NCI-H2171 treated with DMSO at 0.1 percent for 48 hours (cell line): Measurements from ENCODE around the gene FAM53B.

Experiments
- DNase-seq: peaks from one replicate; lab custom pipeline; 2025; lab: John Stamatoyannopoulos, UW

The FAM53B gene

DNA sequence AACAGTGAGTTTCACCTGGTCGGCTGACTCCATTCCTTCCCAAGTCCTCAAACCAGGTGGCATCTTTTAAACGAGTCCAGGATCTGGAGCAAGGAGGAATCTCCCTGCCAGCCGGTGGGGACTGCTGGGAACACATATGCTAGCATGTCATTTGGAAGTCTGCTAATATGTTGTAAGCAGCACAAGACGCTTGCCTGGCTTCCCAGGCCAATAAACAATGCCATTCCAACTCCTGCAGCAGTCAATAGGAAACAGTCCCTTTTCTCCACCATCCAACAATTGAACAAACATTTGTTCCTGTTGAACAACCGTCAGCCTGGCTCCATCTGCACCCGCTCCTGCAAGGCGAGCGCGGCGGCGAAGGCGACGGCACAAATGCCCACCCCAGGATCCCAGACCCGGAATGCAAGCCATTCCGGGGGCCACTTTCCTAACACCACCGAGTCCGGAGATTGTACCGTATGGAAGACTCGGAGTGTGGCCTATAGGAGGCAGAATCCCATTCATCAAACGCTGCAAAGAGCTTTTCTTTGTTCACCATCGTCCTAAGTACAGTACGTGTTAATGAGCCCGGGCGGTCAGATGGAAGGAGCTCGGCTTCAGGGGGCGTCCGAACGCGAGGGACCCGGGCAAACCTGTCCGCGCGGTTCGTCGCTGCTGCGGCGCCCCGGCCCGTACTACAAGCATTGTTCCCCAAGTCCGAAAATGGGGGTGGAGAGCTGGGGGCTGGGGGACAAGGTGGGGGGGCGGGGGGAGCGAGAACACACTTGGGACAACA is 1.6 kb downstream of the FAM53B start:
- DNase-seq = peak; percentile 51

GRCh38 chr10:124741922-124742412 is 2.2 kb downstream of the FAM53B start:
- no peak for DNase-seq

- no peak for DNase-seq
These were observed 2.8 kb downstream of the FAM53B start for GRCh38 chr10:124741281-124741921.

- DNase-seq = no peak
These were observed 3.6 kb downstream of the FAM53B start for GRCh38 chr10:124740369-124741280.

DNA sequence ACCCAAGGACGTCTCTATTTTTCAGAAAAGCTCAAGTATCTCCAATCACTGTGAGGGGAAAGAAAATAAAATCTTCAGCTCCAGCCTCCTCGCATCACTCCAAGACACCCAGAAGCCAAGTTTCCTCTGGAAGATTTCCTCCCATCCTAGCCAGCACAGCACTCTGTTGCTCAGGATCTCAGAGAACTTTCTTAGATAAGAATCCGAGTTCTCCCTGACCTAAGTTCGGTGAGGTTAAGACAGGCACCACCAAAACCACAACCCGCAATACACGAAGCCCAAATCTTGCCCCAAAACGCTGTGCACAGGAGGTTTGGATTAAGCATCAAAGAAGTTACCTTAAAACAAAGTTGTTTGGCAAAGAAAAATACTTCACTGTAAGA is 4.2 kb downstream of the FAM53B start:
- DNase-seq = no peak

DNA sequence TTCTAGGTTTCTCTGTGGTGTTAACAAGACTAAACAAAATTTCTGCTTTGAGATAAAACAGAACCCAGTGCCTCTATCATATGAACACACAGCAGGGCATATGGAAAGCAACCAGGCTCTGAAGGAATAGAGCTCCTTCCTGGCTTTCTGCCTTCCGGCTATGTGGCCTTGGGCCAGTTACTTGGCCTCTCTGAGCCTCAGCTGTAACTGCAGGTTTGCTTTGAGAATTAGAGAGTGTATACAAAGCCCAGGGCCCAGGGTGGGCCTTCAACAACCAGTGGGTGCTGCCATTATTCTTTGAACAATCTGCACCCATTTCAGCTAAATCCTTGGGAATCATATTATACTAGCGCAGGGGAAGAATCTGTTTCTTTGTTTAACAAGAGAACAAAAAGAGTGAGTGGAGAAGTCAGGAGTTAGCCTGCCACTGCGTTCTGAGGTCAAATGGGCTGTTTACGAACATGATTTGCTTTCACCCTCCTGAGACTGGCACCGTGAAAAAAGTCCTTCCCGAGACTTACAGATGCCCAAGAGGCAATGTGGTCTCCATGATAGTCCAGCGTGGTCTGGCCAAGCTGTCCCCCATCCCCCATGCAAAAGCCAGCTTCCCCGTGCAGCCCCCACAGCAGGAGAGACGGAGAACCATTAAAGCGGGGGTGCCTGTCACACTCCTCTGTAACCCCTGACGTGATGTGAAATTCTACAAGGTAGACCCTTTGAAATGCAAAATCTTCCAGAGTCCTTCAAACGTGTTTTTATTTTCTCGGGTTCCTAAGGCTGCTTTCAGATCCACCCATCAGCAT is 4.9 kb downstream of the FAM53B start:
- no peak for DNase-seq

- no peak for DNase-seq
These were observed 5.7 kb downstream of the FAM53B start for GRCh38 chr10:124738441-124738840.

DNA sequence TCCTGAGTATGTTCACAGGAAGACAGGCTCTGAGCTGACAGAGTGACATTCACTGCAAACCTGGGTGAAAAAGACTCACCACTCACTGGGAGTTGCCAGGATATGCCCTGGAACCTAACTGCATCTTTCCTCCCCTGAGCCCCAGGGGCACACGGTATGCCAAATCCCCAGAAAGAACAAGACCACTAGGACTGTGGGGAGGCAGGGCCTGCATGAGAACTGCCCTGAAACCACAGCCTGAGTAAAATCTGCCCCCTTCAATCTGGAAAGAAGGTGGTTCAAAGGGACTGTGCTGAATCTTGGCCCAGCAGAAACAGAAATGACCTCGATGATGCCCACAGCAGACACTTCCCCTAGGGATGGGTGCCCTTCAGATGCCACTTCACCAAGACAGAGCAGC is 6.5 kb downstream of the FAM53B start:
- no peak for DNase-seq

- no peak for DNase-seq
These were observed 7.0 kb downstream of the FAM53B start for GRCh38 chr10:124737221-124737620.

DNA sequence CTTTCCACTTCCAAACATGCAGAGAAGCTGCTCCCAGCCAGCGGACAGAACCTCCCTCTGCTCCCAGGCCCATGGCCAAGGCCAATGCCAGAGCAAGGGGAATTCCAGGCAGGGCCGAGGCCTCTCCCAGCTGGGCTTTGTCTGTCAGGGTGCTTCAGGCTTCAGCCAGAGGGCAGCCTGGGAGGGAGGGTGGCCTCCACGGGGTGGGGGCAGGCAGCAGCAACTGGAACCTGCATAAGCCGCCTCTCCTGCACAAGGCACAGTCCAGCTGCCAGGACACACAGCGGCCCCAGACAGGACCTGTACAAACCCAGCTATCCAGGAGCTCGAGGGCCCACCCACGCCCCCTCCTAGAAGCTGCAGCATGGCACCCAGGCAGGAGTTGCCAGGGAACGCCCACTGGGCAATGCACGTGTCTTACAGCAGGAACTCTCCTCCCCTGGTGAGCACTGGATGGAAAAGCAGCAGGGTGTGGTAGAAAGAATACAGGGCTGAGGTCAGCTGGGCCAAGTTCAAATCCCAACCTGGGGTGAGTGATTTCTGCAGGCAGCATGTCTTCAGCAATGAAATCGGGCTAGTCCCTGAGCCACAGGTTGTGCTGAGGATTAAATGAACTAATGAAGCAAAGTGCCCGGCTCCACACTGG is 7.6 kb downstream of the FAM53B start:
- DNase-seq = no peak

DNA sequence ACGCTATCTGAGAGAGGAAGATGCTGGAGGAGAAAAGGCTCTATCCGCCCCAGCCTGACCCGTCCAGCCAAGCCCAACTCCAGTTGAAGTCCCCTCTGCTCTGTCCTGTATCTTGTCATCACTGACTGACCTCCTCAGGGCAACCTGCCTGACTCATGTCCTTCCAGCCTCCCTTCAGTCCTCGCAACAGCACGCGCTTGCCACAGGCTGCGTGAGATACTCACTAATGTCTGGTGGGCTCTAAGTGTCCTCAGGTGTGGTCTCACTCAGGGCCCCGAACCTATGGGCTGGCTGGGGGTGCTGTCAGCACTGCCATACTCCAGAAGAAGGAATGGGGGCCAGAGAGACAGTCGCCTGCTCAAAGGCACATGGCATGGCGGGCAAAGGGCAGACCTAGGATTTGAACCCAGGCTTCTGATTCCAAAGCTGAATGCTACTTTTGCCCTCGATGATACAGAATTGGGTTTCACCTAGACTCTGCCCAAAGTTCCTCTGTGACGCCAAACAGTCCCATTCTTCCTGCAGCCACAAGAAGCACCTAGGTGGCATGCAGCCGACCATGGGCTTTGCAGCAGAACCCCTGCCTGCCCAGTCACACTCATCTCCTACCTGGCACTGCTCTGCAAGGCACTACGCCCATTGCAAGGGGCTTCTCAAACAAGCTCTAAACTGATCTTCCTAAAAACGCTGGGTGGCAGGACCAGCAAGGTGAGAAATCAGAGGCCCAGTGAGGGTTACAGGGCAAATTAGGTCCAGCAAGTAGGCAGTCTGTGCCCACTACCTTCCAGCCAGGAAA is 8.5 kb downstream of the FAM53B start:
- DNase-seq = no peak

- DNase-seq = no peak
These were observed 9.6 kb downstream of the FAM53B start for GRCh38 chr10:124734311-124735166.

GRCh38 chr10:124733571-124734245 is 10.5 kb downstream of the FAM53B start:
- DNase-seq = no peak

DNA sequence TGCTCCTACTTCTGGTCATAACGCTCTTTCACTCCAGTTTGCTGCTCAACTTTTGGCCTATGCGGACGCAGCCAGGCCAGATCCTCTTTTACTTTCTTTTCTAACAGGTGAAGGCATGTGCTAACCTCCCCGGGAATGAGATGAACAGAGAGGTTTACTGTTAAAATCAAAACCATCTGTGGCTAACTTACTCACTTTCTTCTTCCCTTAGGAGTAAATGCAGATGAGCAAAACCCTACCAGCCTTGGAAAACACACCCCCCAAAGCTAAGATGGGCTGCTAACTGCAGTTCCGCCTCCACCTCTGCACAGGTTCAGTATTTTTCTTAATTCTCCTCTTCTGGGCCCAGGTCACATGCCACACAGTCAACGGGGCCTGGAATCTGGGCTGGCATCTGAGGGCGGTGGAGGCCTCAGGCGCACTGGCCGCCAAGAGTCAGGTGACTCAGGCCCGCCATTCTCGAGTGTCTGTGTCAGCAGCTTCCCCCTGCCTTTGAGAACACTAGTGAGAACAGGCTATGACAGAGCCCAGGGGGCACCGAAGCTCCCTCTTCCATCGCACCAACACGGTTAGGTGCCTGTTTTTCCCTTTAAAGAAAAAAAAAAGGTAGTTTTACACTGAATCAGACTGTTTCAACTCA is 11.1 kb downstream of the FAM53B start:
- no peak for DNase-seq

DNA sequence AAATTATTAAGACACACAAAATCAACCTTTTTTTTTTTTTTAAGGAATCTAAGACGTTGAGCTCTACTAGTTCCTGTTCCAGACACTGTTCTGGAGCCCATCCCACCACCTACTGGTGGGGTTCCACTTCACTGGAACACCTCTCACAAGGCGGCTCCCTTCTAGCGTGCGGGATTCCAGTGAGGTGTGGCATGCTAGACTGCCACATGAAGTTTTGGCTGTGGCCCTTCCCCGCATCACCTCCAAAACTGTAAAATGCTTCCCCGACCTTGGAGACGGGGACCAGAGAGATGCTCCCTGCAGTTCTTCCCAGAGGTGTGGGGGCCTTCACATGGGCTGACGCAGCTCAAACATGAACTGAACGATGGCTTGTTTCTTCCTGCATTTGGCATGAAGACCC is 12.6 kb downstream of the FAM53B start:
- DNase-seq = no peak

GRCh38 chr10:124730790-124731189 is 13.4 kb downstream of the FAM53B start:
- no peak for DNase-seq

GRCh38 chr10:124728830-124729661 is 15.1 kb downstream of the FAM53B start:
- DNase-seq = no peak
